ENCODE measurements around the gene CCR9.

The CCR9 gene

DNA sequence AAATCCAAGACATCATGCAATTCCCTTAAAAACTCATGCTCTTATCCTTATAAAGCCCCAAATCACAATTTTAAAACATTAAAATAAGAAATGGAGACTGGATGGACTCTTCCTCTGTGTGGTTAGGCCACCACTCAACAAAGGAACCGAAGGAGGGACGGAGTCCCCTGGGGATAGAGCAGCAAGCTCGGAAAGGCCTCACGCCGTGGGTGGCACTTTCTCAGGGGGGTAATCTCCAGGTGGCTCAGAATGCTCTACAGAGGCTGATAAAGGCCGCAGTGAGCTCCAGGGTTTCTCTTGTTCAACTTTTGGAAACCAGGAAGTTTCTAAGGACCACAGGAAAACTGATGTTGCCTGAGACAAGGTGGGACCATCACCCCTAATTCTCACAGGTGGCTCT lies 23.2 kb downstream of the CCR9 start:
- no peak for DNase-seq

DNA sequence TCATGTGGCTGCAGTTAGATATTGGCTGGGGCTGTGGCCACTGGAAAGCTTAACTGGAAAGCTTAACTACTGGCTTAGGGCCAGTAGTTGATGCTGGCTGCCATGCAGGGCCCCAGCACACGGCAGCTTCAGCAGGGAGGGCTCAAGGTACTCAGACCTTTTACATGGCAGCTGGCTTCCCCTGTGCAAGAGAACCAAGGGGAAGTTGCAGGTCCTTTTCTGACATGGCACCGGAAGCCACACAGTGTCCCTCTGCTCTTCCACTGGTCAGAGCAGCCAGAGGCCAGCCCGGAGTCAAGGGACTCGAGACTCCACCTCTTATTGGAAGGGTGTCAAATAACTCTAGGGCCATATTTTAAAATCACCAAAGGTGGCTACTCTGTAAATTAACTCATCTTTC lies 24.5 kb downstream of the CCR9 start:
- no peak for DNase-seq

DNA sequence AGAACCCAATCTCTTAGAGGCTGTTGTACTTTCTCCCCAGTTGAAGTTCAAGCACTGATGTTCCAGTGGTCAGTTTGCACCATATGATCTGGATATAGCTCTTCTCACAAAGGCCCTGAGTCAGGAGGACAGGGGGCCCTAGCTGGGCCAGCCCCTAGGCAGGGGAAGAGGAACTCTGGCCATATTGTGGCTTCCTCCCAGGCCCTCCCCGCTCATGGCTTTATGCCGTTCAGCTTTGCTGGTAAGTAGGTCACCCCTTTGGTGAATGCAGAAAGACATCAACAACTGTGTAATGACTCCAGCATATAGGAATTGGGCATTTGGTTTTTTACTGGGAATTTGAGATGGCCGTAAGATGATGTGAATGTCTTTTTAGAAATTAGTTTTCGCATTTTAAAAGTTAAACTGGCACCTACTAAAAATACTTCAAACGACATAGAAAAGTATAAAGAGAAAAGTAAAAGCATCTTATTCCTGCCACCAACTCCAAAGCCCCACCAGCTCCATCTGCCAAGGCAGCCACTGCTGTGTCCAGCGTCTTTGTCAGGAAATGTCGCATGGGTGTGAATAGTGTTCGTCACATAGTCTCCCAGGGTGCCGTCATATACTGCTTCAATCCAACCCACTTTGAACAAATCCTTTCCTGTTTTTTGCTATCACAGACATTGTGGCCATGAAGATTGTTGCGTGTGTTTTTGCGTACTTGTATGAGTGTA lies 25.3 kb downstream of the CCR9 start:
- DNase-seq, result no peak

DNA sequence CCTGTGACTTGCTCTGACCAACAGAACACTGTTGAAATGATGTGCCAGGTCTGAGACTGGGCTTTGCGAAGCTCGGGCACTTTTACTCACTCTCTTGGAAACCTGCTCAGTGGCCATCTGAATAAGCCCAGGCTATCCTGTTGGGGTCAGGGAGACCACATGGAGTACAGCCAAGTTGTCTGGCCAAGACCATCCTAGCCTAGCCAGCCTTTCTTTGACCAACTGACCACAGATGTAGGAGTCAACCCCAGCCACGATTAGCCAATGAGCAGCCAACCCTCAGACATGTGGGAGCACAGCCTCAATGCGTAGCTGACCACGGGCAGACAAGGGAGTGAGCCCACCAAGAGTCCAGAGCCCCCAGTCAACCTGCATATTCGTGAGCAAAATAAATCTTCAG lies 26.1 kb downstream of the CCR9 start:
- no peak for DNase-seq

- DNase-seq, result no peak
Measured at GRCh38 chr3:45914362-45915058, 28.2 kb downstream of the CCR9 start.

DNA sequence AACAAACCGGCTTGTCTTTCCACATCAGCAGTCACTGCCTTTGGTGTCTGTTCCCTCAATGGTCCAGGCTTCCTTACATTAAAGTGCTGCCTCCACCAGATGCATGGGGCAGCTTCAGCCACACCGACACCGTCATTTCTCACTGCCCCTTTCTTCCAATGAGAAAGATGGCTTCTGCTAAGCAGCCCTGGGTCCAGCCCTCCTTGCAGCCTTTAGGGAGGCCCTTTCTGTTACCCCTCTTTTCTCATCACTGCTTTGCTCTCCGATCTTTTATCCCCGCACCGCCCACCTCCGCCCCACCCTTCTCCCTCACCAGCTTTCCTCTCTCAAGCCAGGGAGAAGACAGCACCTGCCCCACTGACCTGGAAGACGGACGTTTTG lies 28.7 kb downstream of the CCR9 start:
- DNase-seq, result no peak

DNA sequence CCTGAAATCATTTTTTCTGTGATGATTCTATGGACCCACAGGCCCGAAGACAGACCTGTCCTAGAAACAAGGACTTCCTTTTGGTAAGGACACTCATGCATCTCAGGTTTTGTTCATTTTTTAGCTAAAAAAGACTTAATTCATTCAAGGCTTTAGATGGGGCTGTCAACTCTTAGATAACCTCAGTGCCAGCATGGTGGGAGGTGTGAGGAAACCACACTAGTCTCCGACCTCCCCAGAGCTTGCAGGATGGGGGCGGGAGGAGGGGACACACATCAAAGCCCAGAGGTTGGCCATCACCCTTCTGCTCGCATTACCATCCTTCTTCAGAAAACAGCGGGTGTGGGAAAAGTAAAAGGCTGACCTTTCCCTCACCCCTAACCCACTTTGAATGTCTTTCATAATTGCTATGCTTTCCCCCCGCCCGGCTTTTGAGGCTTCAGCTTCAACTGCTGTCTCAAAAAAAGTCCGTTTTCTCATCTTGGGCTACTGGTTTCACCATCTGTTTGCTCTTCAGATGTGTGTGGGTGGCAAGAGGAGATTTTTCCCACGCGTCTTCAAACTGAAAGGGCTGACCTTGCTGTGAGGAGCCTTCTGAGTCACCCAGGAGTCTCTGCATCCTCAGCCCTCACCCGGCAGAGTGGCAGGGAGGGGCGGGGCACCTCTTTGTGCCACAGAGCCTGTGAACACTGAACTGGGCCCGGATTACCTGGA lies 29.3 kb downstream of the CCR9 start:
- DNase-seq, result no peak

GRCh38 chr3:45917146-45917898 lies 31.0 kb downstream of the CCR9 start:
- no peak for DNase-seq

DNA sequence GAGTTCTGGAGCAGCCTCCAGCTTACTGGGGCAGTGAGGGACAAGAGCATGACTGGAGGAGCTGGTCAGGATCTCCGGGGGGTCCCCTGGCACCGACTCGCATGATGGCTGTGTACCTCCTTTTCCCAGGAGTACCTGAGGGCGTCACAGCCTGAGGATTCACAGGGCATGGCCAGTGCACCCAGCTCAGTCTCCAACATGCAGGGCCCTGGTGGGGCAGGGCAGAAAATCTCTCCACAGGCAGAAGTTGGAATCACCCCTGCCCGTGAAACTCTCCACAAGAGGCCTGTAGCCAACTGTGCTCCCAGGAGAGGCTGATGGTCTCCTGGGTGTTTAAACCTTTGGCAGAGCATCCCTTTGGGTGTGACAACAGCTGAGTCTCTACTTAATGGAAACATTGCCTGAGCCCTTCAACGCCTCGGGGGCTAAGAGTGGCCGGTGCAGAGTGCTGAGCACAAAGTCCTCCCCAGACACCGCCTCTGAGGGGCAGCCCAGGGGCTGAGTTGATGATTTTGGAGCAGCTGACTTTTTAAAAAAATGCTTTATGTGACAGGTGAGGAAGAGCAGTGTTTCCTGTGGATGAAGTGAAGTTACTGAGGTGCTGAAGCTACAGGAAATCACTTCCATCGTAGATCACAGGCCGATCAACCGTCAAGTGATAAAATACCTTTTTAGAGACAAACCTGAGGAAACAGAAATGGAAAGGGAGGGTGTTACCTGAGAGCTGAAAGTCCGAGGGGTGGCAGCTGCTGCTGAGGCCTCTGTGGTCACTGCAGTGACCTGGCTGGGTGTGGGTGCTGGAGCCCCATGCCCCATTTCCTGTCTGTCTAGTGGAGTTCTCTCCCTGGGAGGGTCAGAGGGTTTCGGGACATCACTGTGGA lies 35.1 kb downstream of the CCR9 start:
- no peak for DNase-seq

- DNase-seq, result no peak
Measured at GRCh38 chr3:45922039-45922326, 35.6 kb downstream of the CCR9 start.

- DNase-seq, result no peak
Measured at GRCh38 chr3:45922950-45923590, 36.7 kb downstream of the CCR9 start.

DNA sequence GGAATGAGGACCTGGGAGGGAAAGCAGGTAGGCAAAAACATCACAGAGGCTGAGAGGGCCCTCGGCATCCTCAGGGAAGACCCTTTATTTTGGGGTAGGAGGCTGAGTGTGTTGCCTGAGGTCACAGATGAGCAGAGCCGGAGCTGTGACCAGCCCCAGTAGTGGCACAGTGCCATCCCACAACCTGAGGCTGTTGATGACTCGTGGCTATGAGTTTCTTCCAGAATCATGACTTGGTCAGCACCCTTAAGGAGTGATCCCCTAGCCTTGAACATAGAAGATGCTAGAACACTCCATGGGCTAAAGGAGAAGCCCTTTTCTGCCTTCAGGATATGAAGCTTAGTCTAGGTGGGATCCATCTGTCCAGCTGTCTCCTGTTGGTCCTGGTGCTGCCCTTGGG lies 37.4 kb downstream of the CCR9 start:
- no peak for DNase-seq

GRCh38 chr3:45927881-45928280 lies 41.5 kb downstream of the CCR9 start:
- no peak for DNase-seq

DNA sequence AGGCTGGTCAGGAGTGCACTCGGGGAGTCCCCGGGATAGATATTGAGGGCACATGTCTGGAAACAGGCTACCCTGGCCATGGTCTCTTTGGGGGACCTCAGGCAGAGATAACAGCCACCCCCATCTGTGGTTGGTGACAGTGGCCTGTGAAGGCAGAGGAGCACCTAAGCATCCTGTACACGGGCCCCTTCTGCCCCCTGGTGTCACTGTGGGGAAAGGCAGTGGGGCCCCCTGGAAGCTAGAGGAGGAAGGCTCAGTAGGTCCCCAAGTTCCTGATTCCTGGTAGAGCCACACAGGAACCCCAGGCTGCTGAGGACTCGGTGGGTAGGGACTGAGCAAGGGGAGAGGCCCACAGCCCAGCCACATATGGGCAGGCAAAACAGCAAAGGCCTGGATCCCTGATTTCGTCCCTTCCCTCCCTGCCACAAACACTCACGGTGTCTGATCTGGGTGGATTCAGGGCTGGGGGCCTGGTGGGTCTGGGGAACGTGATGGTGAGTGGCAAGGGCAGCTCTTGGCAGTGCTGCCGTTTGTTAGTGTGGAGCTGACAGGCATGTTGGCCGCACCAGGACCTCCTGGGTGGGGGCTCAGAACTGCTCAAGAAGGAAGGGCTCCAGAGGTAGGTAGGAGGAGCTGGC lies 42.8 kb downstream of the CCR9 start:
- DNase-seq, result peak; percentile 0

GRCh38 chr3:45931496-45931895 lies 45.2 kb downstream of the CCR9 start:
- DNase-seq, result no peak

DNA sequence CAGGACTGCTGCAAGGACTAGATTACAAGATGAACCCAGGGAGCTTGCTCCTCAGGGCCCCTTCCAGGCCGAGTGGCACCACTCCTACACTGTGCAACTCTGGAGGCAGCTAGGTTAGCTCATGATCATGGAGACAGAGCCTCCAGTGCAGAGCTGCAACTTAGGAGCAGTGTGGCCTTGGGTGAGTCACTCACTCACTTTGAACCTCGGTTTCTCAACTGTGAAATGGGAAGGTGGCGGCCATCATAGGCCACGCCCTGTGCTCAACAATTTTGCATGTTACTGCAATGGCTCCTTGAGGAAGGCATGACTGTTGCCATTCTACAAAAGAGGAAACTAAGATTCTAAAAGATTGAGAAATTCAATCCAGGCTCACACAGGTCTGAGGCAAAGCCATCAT lies 45.8 kb downstream of the CCR9 start:
- no peak for DNase-seq

DNA sequence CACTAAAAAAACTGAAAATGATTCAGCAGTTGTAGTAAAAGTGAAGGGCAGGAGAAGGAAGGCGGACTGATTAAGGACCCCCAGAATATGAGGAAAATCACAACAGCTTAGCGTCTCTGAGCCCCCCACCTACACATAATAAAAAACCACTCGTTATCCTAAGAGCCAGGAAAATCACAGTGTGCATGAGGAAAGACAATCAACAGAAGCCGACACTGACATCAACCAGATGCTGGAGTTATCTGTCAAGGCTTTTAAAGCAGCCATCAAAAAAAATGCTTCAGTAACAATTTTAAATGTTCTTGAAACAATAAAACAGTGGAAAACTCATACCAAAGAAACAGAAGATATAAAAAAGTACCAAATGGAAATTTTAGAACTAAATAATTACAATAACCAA lies 47.2 kb downstream of the CCR9 start:
- no peak for DNase-seq

- DNase-seq, result no peak
Measured at GRCh38 chr3:45936261-45936660, 49.9 kb downstream of the CCR9 start.

DNA sequence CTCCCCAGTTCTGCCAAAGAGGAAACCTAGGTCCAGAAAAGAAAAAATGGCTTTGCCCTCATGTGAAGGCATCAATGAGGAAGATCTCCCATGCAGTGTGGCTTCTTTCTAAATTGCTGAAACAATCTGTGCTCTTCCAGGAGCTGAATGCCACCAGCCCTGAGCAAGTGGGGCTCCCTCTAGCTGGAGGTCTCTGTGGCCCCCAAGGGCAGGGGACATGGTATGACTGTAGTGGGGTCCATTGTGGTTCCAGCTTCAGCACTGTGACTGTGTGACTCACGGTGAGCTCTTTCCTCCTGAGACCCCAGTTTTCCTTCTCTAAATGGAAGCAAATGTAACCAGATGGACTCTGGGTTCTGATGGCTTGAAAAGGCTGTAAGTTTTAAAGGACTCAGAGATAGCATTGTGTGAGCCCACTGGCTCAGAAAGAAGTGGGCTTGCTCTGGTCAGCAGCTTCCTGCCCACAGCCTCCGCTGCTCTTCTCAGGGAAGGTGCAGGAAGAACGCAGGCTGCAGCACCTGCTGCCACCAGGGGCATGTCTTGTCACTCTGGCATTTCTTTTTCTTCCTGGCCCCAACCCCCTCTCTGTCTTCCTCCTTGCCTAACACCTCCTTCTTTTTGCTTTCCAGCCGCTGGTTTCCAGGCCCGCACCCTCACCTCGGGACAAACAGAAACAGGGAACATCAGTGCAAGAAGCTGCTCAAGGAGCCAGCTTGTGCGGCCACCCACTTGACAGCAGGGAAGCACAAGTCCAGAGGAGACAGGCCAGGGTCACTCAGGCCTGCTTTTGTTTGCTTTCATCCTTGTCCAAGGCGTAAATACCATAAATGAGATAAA lies 51.1 kb downstream of the CCR9 start:
- DNase-seq, result no peak

DNA sequence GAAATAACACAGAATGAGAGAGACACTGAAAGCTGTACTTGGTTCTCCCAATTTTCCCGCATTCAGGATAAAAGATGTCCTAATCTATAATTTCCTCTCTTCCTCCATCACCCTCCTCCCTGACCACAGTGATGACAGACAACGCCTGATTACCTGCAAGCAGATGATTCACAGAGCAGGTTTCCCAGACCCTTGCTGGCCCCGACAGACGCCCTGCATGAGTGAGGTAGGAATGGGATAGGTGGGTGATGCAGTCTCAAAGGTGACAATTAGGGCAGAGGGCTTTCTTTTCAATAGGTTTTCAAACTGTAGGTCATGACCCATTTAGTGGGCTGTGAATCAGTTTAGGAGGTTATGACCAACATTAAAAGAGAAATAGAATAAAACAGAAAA lies 51.7 kb downstream of the CCR9 start:
- DNase-seq, result no peak

DNA sequence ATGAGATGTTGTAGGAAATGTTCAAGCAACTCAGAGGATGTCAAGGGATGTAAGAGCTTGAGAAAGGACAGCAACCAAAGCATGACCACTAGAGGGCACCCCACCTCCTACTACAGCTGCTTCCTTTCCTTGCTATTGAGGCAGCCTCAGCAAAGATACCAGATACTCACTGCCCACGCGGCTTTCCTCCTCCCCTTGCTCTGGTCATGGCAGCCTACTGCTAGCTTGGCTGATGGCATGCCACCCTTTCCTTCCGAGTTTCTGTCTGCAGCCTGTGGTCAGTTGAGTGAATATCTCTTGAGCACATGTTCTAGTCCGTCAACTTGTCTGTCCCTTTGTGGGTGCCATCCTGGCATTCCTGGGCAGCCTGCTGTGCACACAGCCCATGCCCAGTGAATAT lies 52.5 kb downstream of the CCR9 start:
- DNase-seq, result peak; percentile 56

All from NCI-H1694 (cell line).